Endothelial cell of umbilical vein (primary cell): ENCODE results near the gene XIST. TPM values are rescaled to one million over a fixed set of nuclear protein-coding genes. Genes with fewer than 3 reads are reported as not detected.

Source experiments
- BruUV-seq: library from RNA; stranded (reverse); fragments of 400-500 nt; replicated peaks from 2 replicates; lab custom pipeline; 2021; lab: Mats Ljungman, UMichigan
- CTCF ChIA-PET: fragments of 300-600, 350-600 bp; sonication (Branson Sonifier 250); formaldehyde crosslinking; loops from one replicate; lab custom pipeline; 2021; ENCODE audit warnings: antibody characterized with exemption, inconsistent platforms; lab: Charles Lee
- POLR2A ChIA-PET: fragments of 300-600, 350-600 bp; sonication (Branson Sonifier 250); formaldehyde crosslinking; loops from one replicate; lab custom pipeline; 2021; ENCODE audit warnings: antibody characterized with exemption, inconsistent platforms; lab: Charles Lee
- DNase-seq: peaks from one replicate; pipeline ENCODE4 v3.0.0-alpha.2; 2011; ENCODE audit warnings: low read depth, low spot score
- FAIRE-seq: peaks from 2 replicates; lab custom pipeline; 2011; peaks lifted over from hg19 to GRCh38; lab: Jason Lieb, UNC
- H2AFZ ChIP-seq: 2 replicates; pipeline ENCODE4 v1.6.0; 2012; ENCODE audit warnings: low read depth, low read length, control low read depth, inconsistent platforms
- H3K27ac ChIP-seq: 2 replicates; pipeline ENCODE4 v1.5.1; 2011; ENCODE audit warnings: low read depth, mild to moderate bottlenecking, control low read depth, low read length, moderate library complexity; ENCODE audit not compliant: insufficient read depth
- H3K27me3 ChIP-seq, 2 experiments: 2 replicates each; pipeline versions ENCODE4 v1.6.0 to v1.6.1; 2011; ENCODE audit warnings: low read length in 2 of 2, mixed read lengths in 1 of 2; ENCODE audit not compliant: control insufficient read depth in 2 of 2, insufficient read depth in 2 of 2
- H3K36me3 ChIP-seq, 2 experiments: 2 replicates in 1 of 2; 3 replicates in 1 of 2; pipeline ENCODE4 v1.5.1; 2011; ENCODE audit warnings: low read length in 2 of 2, mild to moderate bottlenecking in 1 of 2, moderate library complexity in 1 of 2; ENCODE audit not compliant: control insufficient read depth in 2 of 2, insufficient read depth in 2 of 2; ENCODE audit errors: extremely low read depth in 1 of 2
- H3K4me1 ChIP-seq: 3 replicates; pipeline ENCODE4 v1.5.1; 2011; ENCODE audit warnings: mild to moderate bottlenecking, low read length; ENCODE audit not compliant: control insufficient read depth, insufficient read depth; ENCODE audit errors: extremely low read depth
- H3K4me2 ChIP-seq: 2 replicates; pipeline ENCODE4 v1.6.1; 2011; ENCODE audit warnings: low read length, control low read depth, mixed read lengths; ENCODE audit not compliant: insufficient read depth
- H3K4me3 ChIP-seq, 3 experiments: fragments of 200-600 bp in 1 of 3; sonication (generic), shearing (Covaris generic) in 1 of 3; replicated peaks in 1 of 3; 2 replicates each; pipeline ENCODE4 v1.5.1; 2011 to 2016; ENCODE audit warnings: control low read depth in 3 of 3, low read length in 3 of 3, mild to moderate bottlenecking in 2 of 3, inconsistent platforms in 1 of 3, low read depth in 1 of 3, moderate library complexity in 1 of 3; ENCODE audit not compliant: insufficient read depth in 1 of 3
- H3K79me2 ChIP-seq: 2 replicates; pipeline ENCODE4 v1.6.0; 2012; ENCODE audit warnings: low read length, inconsistent platforms; ENCODE audit not compliant: control insufficient read depth, insufficient read depth
- H3K9ac ChIP-seq: replicated peaks from 2 replicates; pipeline ENCODE3; 2011; ENCODE audit warnings: low read length, control low read depth; ENCODE audit not compliant: insufficient read depth; ENCODE audit errors: extremely low read depth
- H3K9me1 ChIP-seq: replicated peaks from 3 replicates; pipeline ENCODE4 v1.6.0; 2011; ENCODE audit warnings: mild to moderate bottlenecking, low read length; ENCODE audit not compliant: control insufficient read depth, insufficient read depth; ENCODE audit errors: extremely low read depth
- H3K9me3 ChIP-seq: replicated peaks from 2 replicates; pipeline ENCODE4 v1.5.1; 2012; ENCODE audit warnings: low read length, inconsistent platforms; ENCODE audit not compliant: control insufficient read depth, insufficient read depth
- H4K20me1 ChIP-seq: replicated peaks from 2 replicates; pipeline ENCODE3; 2011; ENCODE audit warnings: mild to moderate bottlenecking, low read length; ENCODE audit not compliant: control insufficient read depth, insufficient read depth; ENCODE audit errors: extremely low read depth
- EZH2 ChIP-seq: IDR thresholded peaks from 2 replicates; pipeline ENCODE4 v1.6.1; 2012; ENCODE audit warnings: borderline replicate concordance, low read depth, mild to moderate bottlenecking, moderate library complexity, low read length, inconsistent platforms; ENCODE audit not compliant: severe bottlenecking
- FOS ChIP-seq: IDR thresholded peaks from 2 replicates; pipeline ENCODE4 v1.6.1; 2011; ENCODE audit warnings: mild to moderate bottlenecking, low read length, moderate library complexity, borderline replicate concordance; ENCODE audit not compliant: insufficient read depth
- GATA2 ChIP-seq: IDR thresholded peaks from 2 replicates; pipeline ENCODE4 v1.7.0; 2011; ENCODE audit warnings: low read depth, mild to moderate bottlenecking, moderate library complexity, mixed read lengths, low read length; ENCODE audit not compliant: insufficient read length, insufficient read depth
- JUN ChIP-seq: IDR thresholded peaks from 2 replicates; pipeline ENCODE4 v1.6.1; 2011; ENCODE audit warnings: borderline replicate concordance, low read depth; ENCODE audit not compliant: insufficient read length, insufficient read depth
- MYC ChIP-seq: IDR thresholded peaks from one replicate; pipeline ENCODE4 v1.6.1; 2011; ENCODE audit warnings: mild to moderate bottlenecking, low read depth, low read length
- POLR2A ChIP-seq: IDR thresholded peaks from 2 replicates; pipeline ENCODE4 v1.6.1; 2012; ENCODE audit warnings: low read depth, mild to moderate bottlenecking, control low read depth, low read length
- POLR2AphosphoS5 ChIP-seq: IDR thresholded peaks from 2 replicates; pipeline ENCODE4 v1.6.1; 2012; ENCODE audit warnings: low read depth, mild to moderate bottlenecking, control low read depth, low read length, moderate library complexity; ENCODE audit not compliant: insufficient read depth
- dilution Hi-C: fragments of 300-500 bp; cut with MboI; formaldehyde crosslinking; loops from one replicate; pipeline ENCODE4 v1.15.0; 2019; ENCODE audit warnings: low sequenced_read_pairs; ENCODE audit not compliant: extremely low pct_ligation_motif_present
- intact Hi-C: fragments of 100-400 bp; cut with micrococcal nuclease; formaldehyde crosslinking; loops from one replicate; pipeline ENCODE4 v1.10.0; 2022
- polyA plus RNA-seq, 4 experiments: library from polyadenylated mRNA; depleted of rRNA in 3 of 4; stranded (reverse) in 3 of 4; unstranded in 1 of 4; fragments of >200 nt; gene quantifications; 2 replicates each; pipeline versions ENCODE4 v1.2.1 to v1.2.3, GENCODE V29; 2011 to 2012; ENCODE audit warnings: missing spikeins in 1 of 4
- total RNA-seq: library from RNA; stranded (reverse); gene quantifications from 2 replicates; pipeline ENCODE4 v1.2.3, GENCODE V29; 2021
- TF ChIP-seq, protein P1 (sequence below), 2 donors: IDR thresholded peaks; 1 replicate in 1 of 2; 2 replicates in 1 of 2; pipeline ENCODE4 v1.5.1; 2011; ENCODE audit warnings: low read length in 2 of 2, mild to moderate bottlenecking in 2 of 2, moderate library complexity in 2 of 2, control low read depth in 1 of 2, inconsistent platforms in 1 of 2, low read depth in 1 of 2; ENCODE audit not compliant: insufficient read depth in 1 of 2; ENCODE audit errors: extremely low read depth in 1 of 2
- TF ChIP-seq, protein P2 (sequence below): IDR thresholded peaks from 2 replicates; pipeline ENCODE4 v1.6.1; 2011; ENCODE audit not compliant: insufficient read depth, insufficient read length

Gene XIST
- total and polyA plus RNA-seq, 2 donors (not counting 3 experiments of a cell fraction or from before 2014, with no cell fraction given): 0.03 to 0.07 TPM

DNA sequence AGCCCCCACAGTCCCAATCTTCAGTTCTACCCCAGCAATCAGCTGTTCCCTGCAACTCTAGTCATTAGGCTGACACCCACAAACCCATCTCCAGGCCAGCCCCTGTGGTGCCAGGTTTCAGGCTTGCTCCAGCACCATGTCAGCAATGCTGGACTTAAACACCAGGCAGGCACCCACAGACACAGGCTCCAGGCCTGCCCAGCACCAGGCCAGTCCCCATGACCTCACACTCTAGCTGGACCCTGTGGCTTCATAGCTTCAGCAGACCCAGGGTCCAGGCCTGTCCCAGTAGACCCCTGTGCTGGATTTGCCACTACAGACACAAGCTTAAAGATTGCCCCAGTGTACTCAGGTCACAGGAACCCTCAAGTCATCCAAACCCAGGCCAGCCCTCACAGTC, 10.8 kb upstream of the XIST start:
- dilution Hi-C loops (no loop called here), intact Hi-C loops (no loop called here)
- Histone ChIP-seq H3K9ac (no peak overlapping the region), H3K36me3 (no peaks in the 10 kb centered on the region), H2AFZ (no peak overlapping the region), H3K4me3 (no peak overlapping the region), H4K20me1 (no peaks in the 10 kb centered on the region), H3K27ac (no peak overlapping the region), H3K9me3 (no peaks in the 10 kb centered on the region), H3K9me1 (no peaks in the 10 kb centered on the region), H3K4me2 (no peak overlapping the region), H3K27me3 (no peaks in the 10 kb centered on the region), H3K79me2 (no peaks in the 10 kb centered on the region), H3K4me1 (no peaks in the 10 kb centered on the region)
- BruUV-seq: no TSS peak
- TF ChIP-seq, protein P1, sequence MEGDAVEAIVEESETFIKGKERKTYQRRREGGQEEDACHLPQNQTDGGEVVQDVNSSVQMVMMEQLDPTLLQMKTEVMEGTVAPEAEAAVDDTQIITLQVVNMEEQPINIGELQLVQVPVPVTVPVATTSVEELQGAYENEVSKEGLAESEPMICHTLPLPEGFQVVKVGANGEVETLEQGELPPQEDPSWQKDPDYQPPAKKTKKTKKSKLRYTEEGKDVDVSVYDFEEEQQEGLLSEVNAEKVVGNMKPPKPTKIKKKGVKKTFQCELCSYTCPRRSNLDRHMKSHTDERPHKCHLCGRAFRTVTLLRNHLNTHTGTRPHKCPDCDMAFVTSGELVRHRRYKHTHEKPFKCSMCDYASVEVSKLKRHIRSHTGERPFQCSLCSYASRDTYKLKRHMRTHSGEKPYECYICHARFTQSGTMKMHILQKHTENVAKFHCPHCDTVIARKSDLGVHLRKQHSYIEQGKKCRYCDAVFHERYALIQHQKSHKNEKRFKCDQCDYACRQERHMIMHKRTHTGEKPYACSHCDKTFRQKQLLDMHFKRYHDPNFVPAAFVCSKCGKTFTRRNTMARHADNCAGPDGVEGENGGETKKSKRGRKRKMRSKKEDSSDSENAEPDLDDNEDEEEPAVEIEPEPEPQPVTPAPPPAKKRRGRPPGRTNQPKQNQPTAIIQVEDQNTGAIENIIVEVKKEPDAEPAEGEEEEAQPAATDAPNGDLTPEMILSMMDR (IDR thresholded peaks at IDR 0.05; ENCODE audit: extremely low read depth in 1 of 2, insufficient read depth in 1 of 2, low read depth in 1 of 2, low read length in 2 of 2): no peak
- TF ChIP-seq EZH2: no peak
- TF ChIP-seq FOS: no peak
- TF ChIP-seq POLR2AphosphoS5: no peak
- no peak for TF ChIP-seq GATA2
- TF ChIP-seq MYC: no peak
- TF ChIP-seq, protein P2, sequence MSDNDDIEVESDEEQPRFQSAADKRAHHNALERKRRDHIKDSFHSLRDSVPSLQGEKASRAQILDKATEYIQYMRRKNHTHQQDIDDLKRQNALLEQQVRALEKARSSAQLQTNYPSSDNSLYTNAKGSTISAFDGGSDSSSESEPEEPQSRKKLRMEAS: no peak
- no peak for TF ChIP-seq JUN
- TF ChIP-seq POLR2A: no peak
- FAIRE-seq (no peak), DNase-seq (no peak)
- ChIA-PET CTCF (interaction anchor here (0.6 kb wide), 1 partner anchor 146 kb away, joined by 3 read pairs; no protein-coding TSS in a partner anchor), POLR2A (no interaction called here)
